ENCODE measurements around the gene C4orf50.

Gene C4orf50

GRCh38 chr4:5917672-5918071, 100.6 kb downstream of the C4orf50 start:
- Histone ChIP-seq H3K36me3 (no peaks in the 10 kb centered on the region), H3K4me1 (ENCODE audit: control insufficient read depth in 1 of 2, insufficient read depth in 1 of 2, low read depth in 1 of 2, low read length in 1 of 2) (no peaks in the 10 kb centered on the region), H3K9me3 (no peaks in the 10 kb centered on the region), H3K27ac (no peak overlapping the region), H3K4me3 (ENCODE audit: low read depth in 1 of 2, low read length in 1 of 2) (no peak overlapping the region), H3K27me3 (peaks cover 18% of the 10 kb centered on the region)
- TF ChIP-seq, protein P1, sequence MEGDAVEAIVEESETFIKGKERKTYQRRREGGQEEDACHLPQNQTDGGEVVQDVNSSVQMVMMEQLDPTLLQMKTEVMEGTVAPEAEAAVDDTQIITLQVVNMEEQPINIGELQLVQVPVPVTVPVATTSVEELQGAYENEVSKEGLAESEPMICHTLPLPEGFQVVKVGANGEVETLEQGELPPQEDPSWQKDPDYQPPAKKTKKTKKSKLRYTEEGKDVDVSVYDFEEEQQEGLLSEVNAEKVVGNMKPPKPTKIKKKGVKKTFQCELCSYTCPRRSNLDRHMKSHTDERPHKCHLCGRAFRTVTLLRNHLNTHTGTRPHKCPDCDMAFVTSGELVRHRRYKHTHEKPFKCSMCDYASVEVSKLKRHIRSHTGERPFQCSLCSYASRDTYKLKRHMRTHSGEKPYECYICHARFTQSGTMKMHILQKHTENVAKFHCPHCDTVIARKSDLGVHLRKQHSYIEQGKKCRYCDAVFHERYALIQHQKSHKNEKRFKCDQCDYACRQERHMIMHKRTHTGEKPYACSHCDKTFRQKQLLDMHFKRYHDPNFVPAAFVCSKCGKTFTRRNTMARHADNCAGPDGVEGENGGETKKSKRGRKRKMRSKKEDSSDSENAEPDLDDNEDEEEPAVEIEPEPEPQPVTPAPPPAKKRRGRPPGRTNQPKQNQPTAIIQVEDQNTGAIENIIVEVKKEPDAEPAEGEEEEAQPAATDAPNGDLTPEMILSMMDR (IDR thresholded peaks at IDR 0.05), result no peak

DNA sequence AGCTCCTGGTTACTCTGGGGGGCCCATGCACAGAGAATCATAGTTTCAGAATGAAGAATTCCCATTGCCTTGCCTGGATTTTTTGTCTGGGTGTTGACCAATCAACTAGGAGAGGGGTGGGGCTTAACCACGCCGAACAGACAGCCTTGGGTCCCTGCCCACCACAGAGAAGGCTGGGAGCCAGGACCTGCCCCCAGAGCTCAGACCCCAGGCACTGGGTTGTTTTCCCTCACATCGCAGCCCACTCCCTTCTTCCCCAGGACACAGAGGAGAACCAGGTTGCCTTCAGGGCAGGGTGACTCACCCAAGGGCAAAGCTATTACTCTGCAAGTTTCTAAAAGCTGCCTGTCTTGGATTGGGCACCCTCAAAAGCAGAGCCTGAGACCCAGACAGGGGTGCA, 102.0 kb downstream of the C4orf50 start:
- Histone ChIP-seq H3K4me3 (ENCODE audit: low read depth in 1 of 2, low read length in 1 of 2) (no peak overlapping the region), H3K4me1 (ENCODE audit: control insufficient read depth in 1 of 2, insufficient read depth in 1 of 2, low read depth in 1 of 2, low read length in 1 of 2) (no peaks in the 10 kb centered on the region), H3K27me3 (peaks cover 12% of the 10 kb centered on the region), H3K36me3 (no peaks in the 10 kb centered on the region), H3K9me3 (no peaks in the 10 kb centered on the region), H3K27ac (no peak overlapping the region)
- TF ChIP-seq, protein P1 (IDR thresholded peaks at IDR 0.05), result no peak

- H3K36me3 ChIP-seq, result no peaks in the 10 kb centered on the region
- no peaks in the 10 kb centered on the region for H3K9me3 ChIP-seq
- TF ChIP-seq, protein P1 (IDR thresholded peaks at IDR 0.05), result no peak
- H3K27ac ChIP-seq, result no peak overlapping the region
- peaks cover 14% of the 10 kb centered on the region for H3K27me3 ChIP-seq
- H3K4me1 ChIP-seq (ENCODE audit: control insufficient read depth in 1 of 2, insufficient read depth in 1 of 2, low read depth in 1 of 2, low read length in 1 of 2), result no peaks in the 10 kb centered on the region
- H3K4me3 ChIP-seq (ENCODE audit: low read depth in 1 of 2, low read length in 1 of 2), result no peak overlapping the region
Observed at GRCh38 chr4:5913454-5913853, 104.8 kb downstream of the C4orf50 start.

DNA sequence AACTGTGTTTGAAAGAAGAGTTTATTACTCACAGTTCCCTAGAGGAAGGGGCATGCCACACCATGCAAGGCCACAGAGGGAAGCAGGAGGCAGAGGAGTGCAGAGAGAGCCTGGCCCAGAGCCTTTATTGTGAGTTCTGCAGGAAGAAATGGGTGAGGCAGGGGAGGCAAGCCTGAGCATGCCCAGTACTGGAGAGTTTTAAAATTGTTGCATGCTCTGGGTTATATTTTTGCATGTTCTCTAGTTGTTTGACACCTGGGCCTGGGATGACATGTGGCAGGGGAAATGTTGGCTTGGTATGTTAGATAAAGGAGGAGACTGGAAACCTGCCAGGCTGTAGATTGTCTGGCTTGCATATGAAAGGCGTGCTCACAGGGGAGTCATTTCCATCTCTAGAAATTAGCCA, 105.6 kb downstream of the C4orf50 start:
- Histone ChIP-seq H3K9me3 (no peaks in the 10 kb centered on the region), H3K4me1 (ENCODE audit: control insufficient read depth in 1 of 2, insufficient read depth in 1 of 2, low read depth in 1 of 2, low read length in 1 of 2) (no peaks in the 10 kb centered on the region), H3K4me3 (ENCODE audit: low read depth in 1 of 2, low read length in 1 of 2) (no peak overlapping the region), H3K36me3 (no peaks in the 10 kb centered on the region), H3K27ac (no peak overlapping the region), H3K27me3 (peaks cover 16% of the 10 kb centered on the region)
- TF ChIP-seq, protein P1 (IDR thresholded peaks at IDR 0.05), result no peak

GRCh38 chr4:5908876-5909427, 109.3 kb downstream of the C4orf50 start:
- TF ChIP-seq, protein P1 (IDR thresholded peaks at IDR 0.05), result no peak
- Histone ChIP-seq H3K36me3 (no peaks in the 10 kb centered on the region), H3K9me3 (no peaks in the 10 kb centered on the region), H3K27me3 (peaks cover 45% of the 10 kb centered on the region), H3K4me1 (ENCODE audit: control insufficient read depth in 1 of 2, insufficient read depth in 1 of 2, low read depth in 1 of 2, low read length in 1 of 2) (no peaks in the 10 kb centered on the region), H3K4me3 (ENCODE audit: low read depth in 1 of 2, low read length in 1 of 2) (no peak overlapping the region), H3K27ac (no peak overlapping the region)

- TF ChIP-seq, protein P1 (IDR thresholded peaks at IDR 0.05), result no peak
- no peak overlapping the region for H3K4me3 ChIP-seq (ENCODE audit: low read depth in 1 of 2, low read length in 1 of 2)
- H3K27ac ChIP-seq, result no peak overlapping the region
- no peaks in the 10 kb centered on the region for H3K9me3 ChIP-seq
- H3K36me3 ChIP-seq, result no peaks in the 10 kb centered on the region
- H3K4me1 ChIP-seq (ENCODE audit: control insufficient read depth in 1 of 2, insufficient read depth in 1 of 2, low read depth in 1 of 2, low read length in 1 of 2), result no peaks in the 10 kb centered on the region
- peaks cover 57% of the 10 kb centered on the region for H3K27me3 ChIP-seq
Observed at GRCh38 chr4:5906191-5906590, 112.0 kb downstream of the C4orf50 start.

All from neutrophil (primary cell).